Measurements from ENCODE around the gene ANKS1A.

Gene ANKS1A

GRCh38 chr6:35048031-35048613 is 159.1 kb downstream of the ANKS1A start (continued):
- no peak for TF ChIP-seq INSM2 (tag by site-specific recombination; IDR thresholded peaks at IDR 0.05)
- no peak for TF ChIP-seq ZNF670 (tag by site-specific recombination; IDR thresholded peaks at IDR 0.05; ENCODE audit: low read depth)
- no peak for TF ChIP-seq YY2 (tag by site-specific recombination; IDR thresholded peaks at IDR 0.05)
- no peak for TF ChIP-seq ZNF157 (tag by site-specific recombination; IDR thresholded peaks at IDR 0.05)

GRCh38 chr6:35048631-35049083 is 159.6 kb downstream of the ANKS1A start:
- ChIA-PET CTCF (interaction anchor here (0.7 to 1.7 kb wide), 3 partner anchors 66 to 221 kb away, joined by 3 to 5 read pairs (median 4); no protein-coding TSS in a partner anchor), POLR2A (no interaction called here)
- Histone ChIP-seq H3K27ac (ENCODE audit: extremely low read depth, low read depth, low read length) (no peak overlapping the region), H3K4me3 (ENCODE audit: low read depth, low read length) (no peak overlapping the region), H3K9me3 (ENCODE audit: control insufficient read depth, insufficient read depth, low read depth, low read length) (no peaks in the 10 kb centered on the region), H3K4me1 (ENCODE audit: control insufficient read depth, insufficient read depth, low read length) (peaks cover 24% of the 10 kb centered on the region), H3K36me3 (ENCODE audit: control insufficient read depth in 2 of 2, insufficient read depth in 1 of 2, low read length in 2 of 2) (peaks cover 0 to 6% of the 10 kb centered on the region in 2 experiments; a peak in 1 of 3 replicates)
- TF ChIP-seq ZNF146 (tag by site-specific recombination; IDR thresholded peaks at IDR 0.05) = no peak

GRCh38 chr6:35049156-35049735 is 160.2 kb downstream of the ANKS1A start:
- no peak for TF ChIP-seq ZNF366 (tag by site-specific recombination; conservative IDR thresholded peaks at IDR 0.05)
- TF ChIP-seq ZNF623 (tag by site-specific recombination; IDR thresholded peaks at IDR 0.05) = no peak
- TF ChIP-seq ZNF670 (tag by site-specific recombination; IDR thresholded peaks at IDR 0.05; ENCODE audit: low read depth) = no peak
- TF ChIP-seq ZNF214 (tag by site-specific recombination; IDR thresholded peaks at IDR 0.05; ENCODE audit: borderline replicate concordance) = no peak
- TF ChIP-seq ZNF266 (tag by site-specific recombination; IDR thresholded peaks at IDR 0.05; ENCODE audit: low read depth) = no peak
- no peak for TF ChIP-seq ZNF146 (tag by site-specific recombination; IDR thresholded peaks at IDR 0.05)
- no peak for TF ChIP-seq ZNF837 (tag by site-specific recombination; IDR thresholded peaks at IDR 0.05)
- no peak for TF ChIP-seq ZBTB10 (tag by site-specific recombination; IDR thresholded peaks at IDR 0.05)
- no peak for TF ChIP-seq ZNF768 (tag by site-specific recombination; IDR thresholded peaks at IDR 0.05)
- no peak for TF ChIP-seq ZBTB7A (tag by site-specific recombination; IDR thresholded peaks at IDR 0.05; ENCODE audit: low read depth)
- POLR2A ChIA-PET = no interaction called here
- H3K4me1 ChIP-seq (ENCODE audit: control insufficient read depth, insufficient read depth, low read length) = peaks cover 24% of the 10 kb centered on the region

More at GRCh38 chr6:35049156-35049735, 160.2 kb downstream of the ANKS1A start:
- CTCF ChIA-PET = interaction anchor here (0.7 to 6.0 kb wide), 7 partner anchors 62 to 985 kb away, joined by 3 to 31 read pairs (median 4); no protein-coding TSS in a partner anchor
- Histone ChIP-seq H3K9me3 (ENCODE audit: control insufficient read depth, insufficient read depth, low read depth, low read length) (no peaks in the 10 kb centered on the region), H3K4me3 (ENCODE audit: low read depth, low read length) (no peak overlapping the region), H3K27ac (ENCODE audit: extremely low read depth, low read depth, low read length) (no peak overlapping the region), H3K36me3 (ENCODE audit: control insufficient read depth in 2 of 2, insufficient read depth in 1 of 2, low read length in 2 of 2) (peaks cover 4 to 6% of the 10 kb centered on the region in 2 experiments; a peak in 2 of 3 replicates)

Data from HEK293 (cell line).